Measurements from ENCODE around the gene RPTOR. TPM values are rescaled to one million over a fixed set of nuclear protein-coding genes. Genes with fewer than 3 reads are reported as not detected.

Gene RPTOR
- polyA plus RNA-seq, 1 donor from 2014 or later = 9.9 TPM

DNA sequence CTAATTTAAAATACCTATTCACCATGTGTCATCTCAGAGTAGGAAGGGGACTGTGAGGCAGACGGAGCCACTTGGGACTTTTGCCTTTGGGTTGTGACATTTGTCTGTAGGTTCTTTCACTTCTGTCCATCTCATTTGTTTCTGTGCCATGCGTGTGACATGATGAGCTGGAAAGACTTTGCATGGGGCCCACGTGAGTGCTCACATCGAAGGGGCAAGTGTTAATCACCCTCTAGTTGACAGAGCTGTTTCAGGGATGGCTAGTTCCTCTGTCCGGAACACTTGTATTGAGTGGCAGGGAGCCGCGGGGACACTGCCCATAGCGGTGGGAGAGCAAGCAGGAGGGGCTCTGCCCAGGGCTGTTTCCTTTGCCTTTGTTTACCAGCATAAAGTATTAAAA is 112.0 kb downstream of the RPTOR start:
- Mint-ChIP-seq H3K4me3 (peak overlapping the region in 1 of 4 donors; percentile 57), H3K27ac (no peak overlapping the region), H3K4me1 (peaks cover 7 to 18% (median 11%) of the 10 kb centered on the region in 3 donors), H3K36me3 (peaks cover 3% of the 10 kb centered on the region), H3K27me3 (no peaks in the 10 kb centered on the region), H3K9me3 (peaks cover 0 to 6% (median 0%) of the 10 kb centered on the region in 3 donors)

- Mint-ChIP-seq H3K27ac (peak overlapping the region in 1 of 3 donors; percentile 54), H3K4me1 (peaks cover 12 to 22% (median 13%) of the 10 kb centered on the region in 3 donors), H3K4me3 (no peak overlapping the region), H3K36me3 (peaks cover 3% of the 10 kb centered on the region), H3K9me3 (peaks cover 0 to 6% (median 0%) of the 10 kb centered on the region in 3 donors), H3K27me3 (no peaks in the 10 kb centered on the region)
Observed at GRCh38 chr17:80657561-80657960, 112.9 kb downstream of the RPTOR start.

- Mint-ChIP-seq H3K36me3 (peaks cover 3% of the 10 kb centered on the region), H3K27me3 (no peaks in the 10 kb centered on the region), H3K27ac (no peak overlapping the region), H3K4me1 (peaks cover 12 to 20% (median 18%) of the 10 kb centered on the region in 3 donors), H3K9me3 (peaks cover 0 to 6% (median 0%) of the 10 kb centered on the region in 3 donors), H3K4me3 (peak overlapping the region in 1 of 4 donors; percentile 74)
Observed at GRCh38 chr17:80658821-80659220, 114.2 kb downstream of the RPTOR start.

DNA sequence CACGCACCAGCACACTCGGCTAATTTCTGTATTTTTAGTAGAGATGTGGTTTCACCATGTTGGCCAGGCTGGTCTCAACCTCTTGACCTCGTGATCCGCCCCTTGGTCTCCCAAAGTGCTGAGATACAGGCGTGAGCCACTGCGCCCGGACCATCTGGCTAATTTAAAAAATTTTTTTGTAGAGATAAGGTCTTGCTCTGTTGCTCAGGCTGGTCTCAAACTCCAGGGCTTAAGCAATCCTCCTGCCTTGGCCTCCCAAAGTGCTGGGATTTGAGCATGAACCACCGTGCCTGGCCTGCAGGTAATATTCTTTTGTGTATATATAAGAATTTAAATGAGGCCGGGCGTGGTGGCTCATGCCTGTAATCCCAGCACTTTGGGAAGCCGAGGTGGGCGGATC is 115.0 kb downstream of the RPTOR start:
- peaks cover 16 to 25% (median 22%) of the 10 kb centered on the region in 3 donors for H3K4me1 Mint-ChIP-seq
- no peaks in the 10 kb centered on the region for H3K27me3 Mint-ChIP-seq
- peaks cover 0 to 6% (median 0%) of the 10 kb centered on the region in 3 donors for H3K9me3 Mint-ChIP-seq
- H3K36me3 Mint-ChIP-seq = peaks cover 3% of the 10 kb centered on the region
- no peak overlapping the region for H3K27ac Mint-ChIP-seq
- no peak overlapping the region for H3K4me3 Mint-ChIP-seq

- Mint-ChIP-seq H3K4me3 (no peak overlapping the region), H3K27me3 (no peaks in the 10 kb centered on the region), H3K36me3 (peaks cover 5% of the 10 kb centered on the region), H3K4me1 (peaks cover 19 to 28% (median 27%) of the 10 kb centered on the region in 3 donors), H3K27ac (no peak overlapping the region), H3K9me3 (peaks cover 0 to 6% (median 0%) of the 10 kb centered on the region in 3 donors)
Observed at GRCh38 chr17:80660527-80661198, 116.0 kb downstream of the RPTOR start.

- H3K36me3 Mint-ChIP-seq = peaks cover 1% of the 10 kb centered on the region
- no peak overlapping the region for H3K4me3 Mint-ChIP-seq
- no peaks in the 10 kb centered on the region for H3K27me3 Mint-ChIP-seq
- H3K9me3 Mint-ChIP-seq = peaks cover 0 to 3% (median 0%) of the 10 kb centered on the region in 3 donors
- no peak overlapping the region for H3K27ac Mint-ChIP-seq
- peaks cover 18 to 26% (median 26%) of the 10 kb centered on the region in 3 donors for H3K4me1 Mint-ChIP-seq
Observed at GRCh38 chr17:80662557-80662956, 117.9 kb downstream of the RPTOR start.

DNA sequence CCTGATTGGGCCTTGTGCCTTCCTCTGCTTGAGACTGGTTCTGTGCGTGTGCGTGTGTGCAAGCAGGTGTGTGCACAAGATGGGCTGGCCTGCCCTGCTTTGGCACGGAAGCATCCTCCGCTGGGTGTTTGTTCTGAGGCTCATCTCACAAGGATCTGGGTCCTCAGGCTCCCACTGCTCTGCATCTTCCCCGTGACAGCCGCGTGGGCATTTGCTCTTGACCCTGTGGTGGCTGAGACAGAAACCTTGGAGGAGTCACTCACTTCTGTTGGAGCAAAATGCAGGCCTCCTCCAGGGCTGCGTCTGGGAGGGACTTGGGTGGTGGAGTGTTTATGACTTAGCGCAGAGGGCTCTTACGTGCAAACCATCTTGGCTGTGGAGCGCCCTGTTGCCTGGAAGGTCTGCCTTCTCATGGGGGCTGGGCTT is 119.2 kb downstream of the RPTOR start:
- Mint-ChIP-seq H3K4me1 (peaks cover 18 to 26% (median 22%) of the 10 kb centered on the region in 3 donors), H3K27ac (peak overlapping the region in 1 of 3 donors; percentile 53)

GRCh38 chr17:80664217-80664790 is 119.7 kb downstream of the RPTOR start:
- no peak overlapping the region for H3K27ac Mint-ChIP-seq
- H3K9me3 Mint-ChIP-seq = no peaks in the 10 kb centered on the region
- peaks cover 18 to 26% (median 21%) of the 10 kb centered on the region in 3 donors for H3K4me1 Mint-ChIP-seq
- peak overlapping the region in 1 of 4 donors; percentile 69 for H3K4me3 Mint-ChIP-seq
- H3K36me3 Mint-ChIP-seq = peaks cover 1% of the 10 kb centered on the region
- no peaks in the 10 kb centered on the region for H3K27me3 Mint-ChIP-seq

More for the DNA sequence above, 119.2 kb downstream of the RPTOR start:
- H3K36me3 Mint-ChIP-seq = peaks cover 1% of the 10 kb centered on the region
- no peaks in the 10 kb centered on the region for H3K9me3 Mint-ChIP-seq
- H3K4me3 Mint-ChIP-seq = no peak overlapping the region
- no peaks in the 10 kb centered on the region for H3K27me3 Mint-ChIP-seq

DNA sequence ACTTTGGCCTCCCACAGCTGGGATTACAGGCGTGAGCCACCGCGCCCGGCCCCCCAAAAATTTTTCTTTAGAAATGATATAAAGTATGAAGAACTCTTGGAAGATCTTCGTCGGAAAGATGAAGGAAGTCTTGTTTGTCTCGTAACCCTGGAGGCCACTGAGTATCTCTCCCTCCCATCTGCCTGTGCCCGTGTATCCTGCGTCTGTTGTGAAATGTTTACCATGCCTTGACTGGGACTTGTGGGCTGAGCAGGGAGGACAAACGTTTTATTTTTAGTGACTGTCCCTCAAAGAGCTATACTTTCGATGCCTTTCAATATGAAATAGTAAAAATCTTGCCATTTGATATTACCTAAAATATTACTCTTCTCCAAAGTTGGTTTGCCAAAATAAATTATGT is 121.2 kb downstream of the RPTOR start:
- Mint-ChIP-seq H3K27me3 (no peaks in the 10 kb centered on the region), H3K27ac (peak overlapping the region in 2 of 3 donors; percentile 36 to 39), H3K9me3 (no peaks in the 10 kb centered on the region), H3K36me3 (peaks cover 4% of the 10 kb centered on the region), H3K4me1 (peaks cover 18 to 31% (median 26%) of the 10 kb centered on the region in 3 donors), H3K4me3 (peak overlapping the region in 1 of 4 donors; percentile 71)

GRCh38 chr17:80666867-80667266 is 122.2 kb downstream of the RPTOR start:
- Mint-ChIP-seq H3K36me3 (peaks cover 5% of the 10 kb centered on the region), H3K4me3 (no peak overlapping the region), H3K27ac (no peak overlapping the region), H3K9me3 (no peaks in the 10 kb centered on the region), H3K4me1 (peaks cover 18 to 31% (median 26%) of the 10 kb centered on the region in 3 donors), H3K27me3 (no peaks in the 10 kb centered on the region)

- H3K27ac Mint-ChIP-seq = no peak overlapping the region
- H3K4me3 Mint-ChIP-seq = no peak overlapping the region
- no peaks in the 10 kb centered on the region for H3K27me3 Mint-ChIP-seq
Observed at GRCh38 chr17:80667462-80668277, 123.0 kb downstream of the RPTOR start.

DNA sequence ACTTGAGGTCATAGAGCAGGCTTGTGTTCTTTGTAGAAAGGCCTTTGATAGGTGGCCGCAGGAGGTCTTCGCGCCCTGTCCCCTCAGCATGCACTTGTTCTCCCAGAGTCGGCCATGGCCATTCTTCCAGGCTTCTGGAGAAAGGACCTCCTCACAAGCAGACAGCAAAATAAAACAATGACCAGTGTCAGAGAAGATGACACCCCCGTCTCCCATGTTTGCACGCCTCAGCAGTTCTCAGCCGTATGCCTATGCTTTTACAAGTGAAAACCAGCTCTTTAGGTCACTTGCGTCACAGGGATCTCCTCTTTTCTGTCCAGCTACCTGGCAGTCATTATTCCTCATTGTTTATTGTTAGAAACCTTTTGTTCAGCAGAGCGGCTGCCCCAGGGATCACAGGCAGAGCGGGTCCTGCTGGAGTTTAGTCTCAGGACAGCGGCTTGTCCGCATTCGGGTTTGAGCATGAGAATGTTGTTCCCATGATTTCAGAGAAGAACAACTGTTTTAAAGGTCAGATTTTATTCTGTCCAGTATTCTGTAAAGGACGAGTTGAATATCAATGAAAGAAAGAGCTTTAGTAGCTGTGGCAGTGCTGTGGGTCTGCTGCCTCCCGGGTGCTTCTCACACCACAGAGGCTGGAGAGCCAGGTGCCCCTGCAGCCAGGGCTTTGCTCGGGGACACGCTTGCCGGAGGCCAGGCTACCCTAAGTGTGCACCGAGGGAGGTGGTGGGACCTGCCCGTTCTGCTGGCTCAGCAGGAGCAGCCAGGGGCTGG is 123.9 kb downstream of the RPTOR start:
- H3K36me3 Mint-ChIP-seq = peaks cover 5% of the 10 kb centered on the region
- peaks cover 18 to 31% (median 27%) of the 10 kb centered on the region in 3 donors for H3K4me1 Mint-ChIP-seq
- H3K4me3 Mint-ChIP-seq = no peak overlapping the region
- no peaks in the 10 kb centered on the region for H3K9me3 Mint-ChIP-seq
- H3K27me3 Mint-ChIP-seq = no peaks in the 10 kb centered on the region
- no peak overlapping the region for H3K27ac Mint-ChIP-seq

More at GRCh38 chr17:80667462-80668277, 123.0 kb downstream of the RPTOR start:
- Mint-ChIP-seq H3K4me1 (peaks cover 13 to 29% (median 22%) of the 10 kb centered on the region in 3 donors), H3K36me3 (peaks cover 5% of the 10 kb centered on the region), H3K9me3 (no peaks in the 10 kb centered on the region)

DNA sequence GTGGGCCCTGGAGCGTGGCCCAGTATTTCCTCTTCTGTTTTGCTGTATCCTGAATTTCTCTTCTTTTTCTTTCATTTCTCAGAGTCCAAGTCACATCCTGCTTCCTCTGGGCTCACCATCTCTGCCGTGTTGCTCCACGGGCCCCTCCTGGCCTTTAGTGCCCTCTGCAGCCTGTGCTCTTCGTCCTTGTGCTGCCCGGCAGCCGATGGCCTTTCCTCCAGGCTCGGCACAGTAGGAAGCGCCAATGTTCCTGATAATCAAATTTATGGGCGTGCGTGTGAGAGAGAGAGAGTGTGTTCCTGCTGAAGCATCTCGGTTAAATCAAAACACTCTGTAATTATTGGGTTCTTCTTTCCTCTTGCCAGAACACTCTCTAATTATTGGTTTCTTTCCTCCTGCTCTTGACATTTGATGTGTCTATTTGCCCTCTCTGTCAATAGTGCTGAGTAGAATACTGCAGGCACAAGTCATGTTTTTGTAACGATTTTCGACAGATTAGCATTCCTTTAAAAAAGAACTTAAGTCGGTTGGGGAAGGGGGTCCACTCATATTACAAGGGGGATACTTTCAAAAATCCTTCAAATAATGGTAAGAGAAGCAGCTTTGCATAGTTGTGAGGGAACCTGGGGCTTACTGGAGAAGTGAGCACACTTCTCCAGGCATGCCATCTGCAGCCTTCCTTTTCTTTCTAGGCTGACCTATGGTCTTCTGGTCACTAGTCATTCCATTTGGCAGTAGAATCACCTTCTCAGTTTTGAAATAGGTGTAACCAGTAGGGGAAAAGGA is 126.6 kb downstream of the RPTOR start:
- no peaks in the 10 kb centered on the region for H3K9me3 Mint-ChIP-seq
- H3K36me3 Mint-ChIP-seq = peaks cover 7% of the 10 kb centered on the region
- no peak overlapping the region for H3K27ac Mint-ChIP-seq
- no peaks in the 10 kb centered on the region for H3K27me3 Mint-ChIP-seq
- H3K4me1 Mint-ChIP-seq = peaks cover 11 to 26% (median 24%) of the 10 kb centered on the region in 3 donors
- peak overlapping the region in 1 of 4 donors; percentile 53 for H3K4me3 Mint-ChIP-seq

GRCh38 chr17:80671825-80672110 is 127.1 kb downstream of the RPTOR start:
- Mint-ChIP-seq H3K36me3 (peaks cover 7% of the 10 kb centered on the region), H3K4me3 (no peak overlapping the region), H3K27me3 (no peaks in the 10 kb centered on the region), H3K9me3 (no peaks in the 10 kb centered on the region), H3K27ac (no peak overlapping the region), H3K4me1 (peaks cover 11 to 25% (median 24%) of the 10 kb centered on the region in 3 donors)
